Spleen (tissue), 7 donors: ENCODE data around the gene SMARCC2.

Experiments used
- POLR2A ChIP-seq, 3 donors: fragments of 450-650 bp; IDR thresholded peaks; one replicate each; pipeline ENCODE4 v1.5.1; 2017; ENCODE audit warnings: antibody characterized with exemption in 3 of 3, mild to moderate bottlenecking in 1 of 3
- POLR2AphosphoS5 ChIP-seq, 3 donors: sonication (generic); formaldehyde crosslinking; IDR thresholded peaks; one replicate each; pipeline ENCODE4 v1.5.1; 2017; ENCODE audit warnings: antibody characterized with exemption in 3 of 3
- TF ChIP-seq, protein P1 (sequence below), 11 experiments: fragments of 200-600 bp in 7 of 11; fragments of 450-650 bp in 4 of 11; sonication (generic) in 4 of 11; IDR thresholded peaks in 8 of 11; conservative IDR thresholded peaks in 3 of 11; 1 replicate in 7 of 11; 2 replicates in 4 of 11; pipeline versions ENCODE4 v1.4.0 to v1.8.0; 2016 to 2021; ENCODE audit warnings: antibody characterized with exemption in 11 of 11, inconsistent platforms in 4 of 11, mild to moderate bottlenecking in 1 of 11
- donor health status: DM: no; HTN: no; CAD: no; lungs with moderate emphysema.
- donor health status: DM: no; HTN: no; CAD: no.
- donor health status: DM: no; HTN: no; CAD: no.

DNA sequence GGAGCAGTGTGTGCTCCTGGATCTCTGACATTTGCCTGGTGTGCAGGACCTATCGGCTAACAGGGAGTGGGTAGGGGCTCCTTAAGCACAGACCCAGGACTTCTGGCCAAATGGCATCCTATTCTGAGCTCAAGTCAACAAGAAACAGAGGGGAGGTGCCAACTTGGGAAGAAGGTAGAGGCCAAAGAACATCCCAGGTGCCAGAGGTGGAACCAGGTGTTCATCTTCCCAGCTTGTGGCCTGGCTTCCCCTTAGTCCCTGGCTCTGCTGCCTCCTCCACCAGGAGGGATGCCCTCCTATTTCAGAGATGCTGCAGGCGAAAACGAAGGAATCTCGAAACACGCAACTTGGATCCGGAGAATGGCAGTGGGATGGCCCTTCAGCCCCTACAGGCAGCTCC is 46.8 kb upstream of the SMARCC2 start:
- TF ChIP-seq, protein P1, sequence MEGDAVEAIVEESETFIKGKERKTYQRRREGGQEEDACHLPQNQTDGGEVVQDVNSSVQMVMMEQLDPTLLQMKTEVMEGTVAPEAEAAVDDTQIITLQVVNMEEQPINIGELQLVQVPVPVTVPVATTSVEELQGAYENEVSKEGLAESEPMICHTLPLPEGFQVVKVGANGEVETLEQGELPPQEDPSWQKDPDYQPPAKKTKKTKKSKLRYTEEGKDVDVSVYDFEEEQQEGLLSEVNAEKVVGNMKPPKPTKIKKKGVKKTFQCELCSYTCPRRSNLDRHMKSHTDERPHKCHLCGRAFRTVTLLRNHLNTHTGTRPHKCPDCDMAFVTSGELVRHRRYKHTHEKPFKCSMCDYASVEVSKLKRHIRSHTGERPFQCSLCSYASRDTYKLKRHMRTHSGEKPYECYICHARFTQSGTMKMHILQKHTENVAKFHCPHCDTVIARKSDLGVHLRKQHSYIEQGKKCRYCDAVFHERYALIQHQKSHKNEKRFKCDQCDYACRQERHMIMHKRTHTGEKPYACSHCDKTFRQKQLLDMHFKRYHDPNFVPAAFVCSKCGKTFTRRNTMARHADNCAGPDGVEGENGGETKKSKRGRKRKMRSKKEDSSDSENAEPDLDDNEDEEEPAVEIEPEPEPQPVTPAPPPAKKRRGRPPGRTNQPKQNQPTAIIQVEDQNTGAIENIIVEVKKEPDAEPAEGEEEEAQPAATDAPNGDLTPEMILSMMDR (IDR thresholded peaks at IDR 0.05 in 8 of 11, conservative IDR thresholded peaks at IDR 0.05 in 3 of 11), result no peak
- no peak for TF ChIP-seq POLR2A (IDR thresholded peaks at IDR 0.05)
- TF ChIP-seq POLR2AphosphoS5 (IDR thresholded peaks at IDR 0.05), result no peak
